NCI-H2196 (cell line): ENCODE measurements around the gene ITPR3.

Experiments
- DNase-seq: peaks from one replicate; lab custom pipeline; 2025; ENCODE audit not compliant: unreplicated experiment; lab: John Stamatoyannopoulos, UW

The ITPR3 gene

DNA sequence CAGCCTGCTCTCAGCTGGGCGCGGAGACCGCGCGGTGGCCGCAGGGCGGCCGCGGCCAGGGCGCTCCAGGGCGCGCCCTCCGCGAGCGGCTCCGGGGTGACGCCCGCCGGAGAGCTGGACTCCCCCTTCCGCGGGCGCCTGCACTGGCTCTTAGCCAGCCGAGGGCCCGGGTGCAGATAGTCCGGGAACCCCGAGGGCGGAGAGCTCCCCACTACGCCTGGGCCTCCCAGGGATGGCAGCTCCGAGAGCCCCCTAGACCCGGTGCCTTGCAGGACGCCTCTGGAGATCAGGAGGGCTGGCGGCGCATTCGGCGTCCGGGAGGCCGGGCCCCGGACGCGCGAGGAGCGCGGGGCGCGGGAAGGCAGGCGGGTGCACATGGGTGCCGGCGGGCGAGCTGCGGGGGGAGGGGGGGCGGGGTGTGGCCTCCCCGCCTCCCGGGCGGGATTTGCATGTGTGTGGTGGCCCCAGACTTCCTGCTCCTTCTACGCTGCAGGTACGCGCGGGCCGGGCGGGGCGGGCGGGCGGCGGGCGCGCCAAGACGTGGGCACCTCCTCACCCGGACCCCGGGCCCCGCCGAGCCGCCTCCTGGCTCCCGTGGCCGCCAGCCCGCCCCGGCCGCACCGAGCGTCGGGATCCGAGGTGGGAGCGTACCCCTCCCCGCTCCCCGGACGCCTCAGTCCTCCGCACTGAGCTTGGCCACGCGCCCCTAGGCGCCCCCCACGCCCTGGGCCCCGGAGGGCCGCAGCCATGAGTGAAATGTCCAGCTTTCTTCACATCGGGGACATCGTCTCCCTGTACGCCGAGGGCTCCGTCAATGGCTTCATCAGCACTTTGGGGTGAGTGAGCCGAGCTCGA lies at the start of gene ITPR3:
ITPR3 (plus strand) TSS at position 467 of the 855 bp plus-strand sequence; CDS start at position 748, 281 bp downstream.
- peak; percentile 75 for DNase-seq

- no peak for DNase-seq
These were observed 49.3 kb upstream of the ITPR3 start for GRCh38 chr6:33571637-33572316.

DNA sequence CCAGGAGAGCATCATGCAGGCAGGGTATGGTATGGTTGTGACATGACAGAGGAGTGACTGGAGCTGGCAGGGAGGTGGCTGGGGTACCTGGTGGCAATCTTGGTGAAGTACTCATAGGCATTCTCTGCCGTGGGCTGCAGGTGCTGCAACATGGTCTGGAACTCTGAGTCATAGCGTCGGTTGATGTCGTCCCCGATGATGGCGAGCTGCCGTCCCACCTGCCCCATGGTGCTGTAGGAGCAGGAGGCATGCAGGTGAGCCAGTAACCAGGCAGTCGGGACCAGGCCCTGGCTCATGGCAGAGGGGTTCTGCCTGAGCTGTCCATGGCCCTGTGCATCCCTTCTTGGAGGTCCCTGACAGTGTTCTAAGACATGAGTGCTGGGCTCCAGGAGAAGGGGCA lies 45.9 kb upstream of the ITPR3 start:
- DNase-seq, result no peak

DNA sequence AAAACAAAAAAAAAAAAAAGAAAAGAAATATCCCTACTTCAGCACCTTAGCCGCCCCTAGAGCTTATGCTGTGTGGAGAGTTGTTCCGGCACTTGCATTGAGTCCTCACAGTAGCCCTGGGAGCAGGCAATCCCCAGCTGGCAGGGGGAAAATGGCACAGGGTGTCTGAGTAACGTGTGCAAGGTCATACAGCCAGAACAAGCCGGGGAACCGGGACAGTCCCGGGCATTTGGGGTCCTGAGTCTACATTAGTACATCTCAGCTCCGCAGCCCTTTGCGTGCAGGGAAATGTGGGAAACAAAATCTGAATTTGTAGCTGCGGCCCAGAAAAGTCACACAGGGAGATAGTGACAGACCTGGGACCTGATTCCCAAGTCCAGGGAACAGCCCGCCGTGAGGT lies 44.5 kb upstream of the ITPR3 start:
- no peak for DNase-seq

GRCh38 chr6:33577106-33577535 lies 44.0 kb upstream of the ITPR3 start:
- DNase-seq, result peak; percentile 83

DNA sequence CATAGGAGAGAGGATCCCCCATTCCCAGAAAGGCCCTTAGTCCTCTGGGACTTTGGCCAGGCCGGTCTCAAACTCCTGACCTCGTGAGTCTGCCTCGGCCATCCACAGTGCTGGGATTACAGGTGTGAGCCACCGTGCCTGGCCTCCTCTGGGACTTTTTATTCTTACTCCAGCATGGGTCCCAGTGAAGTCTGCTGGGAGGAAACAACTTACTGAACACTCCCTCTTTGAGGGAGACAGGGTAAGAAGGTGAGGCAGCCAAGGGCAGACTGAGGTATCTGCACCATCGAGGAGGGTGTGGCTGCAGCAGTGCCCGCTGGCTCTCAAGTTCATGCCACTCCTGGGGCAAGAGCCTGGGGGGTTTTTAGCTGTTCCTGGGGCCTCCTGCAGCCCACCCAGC lies 43.4 kb upstream of the ITPR3 start:
- no peak for DNase-seq

GRCh38 chr6:33578164-33578563 lies 43.0 kb upstream of the ITPR3 start:
- DNase-seq, result no peak

- no peak for DNase-seq
These were observed 42.5 kb upstream of the ITPR3 start for GRCh38 chr6:33578588-33579011.

DNA sequence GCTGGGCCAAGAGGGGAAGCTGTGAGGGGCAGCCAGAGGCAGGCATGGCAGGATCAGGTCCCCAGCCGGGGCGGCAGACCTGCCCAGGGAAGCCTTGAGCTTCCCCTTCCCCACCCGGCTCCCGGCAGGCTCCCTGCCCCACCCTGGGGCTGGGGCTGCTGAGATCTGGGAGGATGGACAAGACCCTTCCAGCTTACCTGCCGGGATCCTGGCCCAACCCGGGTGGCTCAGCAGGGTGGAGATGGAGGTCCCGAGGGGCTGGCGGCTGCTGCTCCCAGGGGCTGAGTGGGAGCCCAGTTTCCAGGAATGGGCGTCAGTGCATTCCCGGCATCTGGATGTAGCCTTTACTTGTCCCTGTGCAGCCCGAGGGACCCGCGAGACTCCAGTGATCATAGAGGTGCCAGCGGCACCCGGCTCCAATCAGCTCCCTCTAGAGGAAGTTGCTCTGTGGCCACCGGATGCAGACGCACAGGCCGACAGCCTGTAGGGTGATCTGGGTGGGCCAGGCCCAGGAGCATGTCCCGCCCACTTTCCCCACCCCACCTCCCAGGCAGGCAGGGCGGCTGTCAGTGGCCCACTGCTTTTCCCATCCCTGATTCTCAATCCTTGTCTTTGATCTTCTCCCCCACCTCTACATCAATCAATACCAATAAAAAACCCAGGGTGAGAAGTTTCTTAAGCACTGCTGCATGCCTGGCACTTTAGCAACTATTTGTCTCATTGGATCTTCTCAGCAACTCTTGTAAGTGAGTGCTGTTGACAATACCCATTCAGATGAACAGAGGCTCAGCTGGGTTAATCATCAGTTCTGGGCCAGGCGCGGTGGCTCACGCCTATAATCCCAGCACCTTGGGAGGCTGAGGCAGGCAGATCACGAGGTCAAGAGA lies 41.1 kb upstream of the ITPR3 start, which contains the start of gene BAK1:
BAK1 (minus strand) TSS at position 449 of the 887 bp plus-strand sequence. CDS start 2,672 bp downstream, outside the sequence.
- peak; percentile 87 for DNase-seq

GRCh38 chr6:33581186-33581585 lies 39.9 kb upstream of the ITPR3 start:
- DNase-seq, result no peak

DNA sequence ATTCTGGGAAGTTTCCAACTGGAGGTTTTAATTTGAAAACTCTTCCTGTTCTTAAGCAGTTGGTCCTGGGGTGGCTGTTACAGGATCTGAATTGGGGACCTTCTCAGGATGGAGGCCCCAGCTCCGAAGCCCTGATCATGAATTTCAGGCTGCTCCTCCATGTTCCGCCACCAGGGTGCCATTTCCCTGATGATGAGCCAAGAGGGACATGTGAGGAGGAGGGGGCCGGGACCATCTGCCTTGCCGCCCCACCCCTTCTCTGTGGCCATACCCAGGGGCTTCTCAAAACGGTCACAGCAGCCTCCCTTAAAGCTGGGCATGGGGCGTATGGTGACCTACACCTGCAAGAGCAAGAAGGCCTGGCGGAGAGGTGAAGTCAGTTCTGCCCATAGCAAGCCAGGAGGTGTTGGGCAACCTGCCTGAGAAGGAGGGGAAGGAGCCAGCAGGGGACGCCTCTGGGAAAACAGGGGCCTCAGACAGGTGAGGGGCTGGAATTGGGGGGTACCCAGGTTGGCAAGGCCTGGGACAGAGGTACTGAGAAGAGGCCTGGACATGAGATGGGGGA lies 37.4 kb upstream of the ITPR3 start:
- DNase-seq, result no peak

- DNase-seq, result no peak
These were observed 36.3 kb upstream of the ITPR3 start for GRCh38 chr6:33584700-33585402.

DNA sequence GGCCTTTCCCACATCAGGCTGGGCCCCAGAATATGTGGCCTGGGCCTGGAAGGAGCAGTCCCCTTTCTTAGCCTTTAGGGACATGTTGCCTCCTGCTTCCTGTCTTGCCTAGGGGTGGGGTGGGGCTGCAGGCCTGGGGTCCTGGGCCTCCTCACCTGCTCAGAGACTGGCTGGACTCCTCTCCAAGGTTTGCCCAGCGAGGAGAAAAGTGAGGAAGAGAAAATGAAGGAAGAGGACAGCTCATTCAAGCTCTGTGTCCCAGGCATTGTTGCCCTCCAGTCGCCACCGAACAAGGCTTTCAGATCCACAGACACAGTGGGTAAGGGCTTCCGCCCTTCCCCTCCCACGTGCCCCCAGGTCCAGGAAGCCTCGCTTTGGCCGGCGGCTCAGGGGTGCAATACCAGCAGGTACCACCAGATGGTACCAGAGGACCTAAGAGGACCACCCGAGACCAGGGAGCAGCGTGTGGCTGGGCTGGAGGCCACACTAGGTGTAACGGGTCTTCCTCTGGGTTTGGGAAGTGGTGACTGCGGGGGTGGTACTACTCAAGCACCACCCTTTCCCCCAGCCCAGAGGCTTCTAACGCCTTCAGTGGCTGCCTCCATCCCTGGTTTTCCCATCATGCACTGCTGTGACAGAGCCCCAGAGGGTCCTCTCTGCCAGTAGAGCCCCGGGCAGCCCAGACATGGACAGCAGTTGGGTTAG lies 35.6 kb upstream of the ITPR3 start:
- peak; percentile 78 for DNase-seq

GRCh38 chr6:33586108-33586640 lies 34.9 kb upstream of the ITPR3 start:
- no peak for DNase-seq

DNA sequence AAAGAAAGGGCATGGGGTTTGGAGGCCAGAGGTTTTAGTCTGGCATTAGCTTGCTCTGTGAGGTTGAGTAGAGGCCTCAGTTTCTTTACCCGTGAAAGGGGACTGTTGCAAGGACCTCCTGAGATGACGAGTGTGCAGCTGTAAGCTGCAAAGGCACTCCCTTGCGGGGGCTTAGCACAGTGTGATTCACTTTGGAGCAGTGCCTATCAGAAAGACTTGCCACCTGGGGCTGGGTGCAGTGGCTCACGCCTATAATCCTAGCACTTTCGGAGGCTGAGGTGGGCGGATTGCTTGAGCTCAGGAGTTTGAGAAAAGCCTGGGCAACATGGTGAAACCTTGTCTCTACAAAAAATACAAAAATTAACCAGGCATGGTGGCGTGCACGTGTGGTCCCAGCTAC lies 33.6 kb upstream of the ITPR3 start:
- DNase-seq, result no peak

GRCh38 chr6:33588894-33589293 lies 32.2 kb upstream of the ITPR3 start:
- DNase-seq, result no peak

DNA sequence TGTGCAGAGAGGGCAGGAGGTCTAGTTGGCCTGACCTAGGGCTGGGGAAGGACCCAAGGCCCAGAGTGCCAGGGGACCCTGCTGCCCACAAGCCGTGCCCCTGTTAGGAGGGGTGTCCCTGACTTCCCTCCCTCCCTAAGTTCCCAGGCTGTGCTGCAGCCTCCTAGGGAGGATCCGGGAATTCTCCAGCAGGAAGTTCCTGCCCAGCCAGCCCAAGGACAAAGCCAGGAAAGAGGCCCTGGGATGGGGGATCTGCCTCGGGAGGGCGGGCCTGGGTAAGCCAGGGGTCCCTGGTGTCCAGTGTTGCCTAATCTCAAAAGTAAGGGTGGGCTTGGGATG lies 31.8 kb upstream of the ITPR3 start:
- DNase-seq, result no peak

DNA sequence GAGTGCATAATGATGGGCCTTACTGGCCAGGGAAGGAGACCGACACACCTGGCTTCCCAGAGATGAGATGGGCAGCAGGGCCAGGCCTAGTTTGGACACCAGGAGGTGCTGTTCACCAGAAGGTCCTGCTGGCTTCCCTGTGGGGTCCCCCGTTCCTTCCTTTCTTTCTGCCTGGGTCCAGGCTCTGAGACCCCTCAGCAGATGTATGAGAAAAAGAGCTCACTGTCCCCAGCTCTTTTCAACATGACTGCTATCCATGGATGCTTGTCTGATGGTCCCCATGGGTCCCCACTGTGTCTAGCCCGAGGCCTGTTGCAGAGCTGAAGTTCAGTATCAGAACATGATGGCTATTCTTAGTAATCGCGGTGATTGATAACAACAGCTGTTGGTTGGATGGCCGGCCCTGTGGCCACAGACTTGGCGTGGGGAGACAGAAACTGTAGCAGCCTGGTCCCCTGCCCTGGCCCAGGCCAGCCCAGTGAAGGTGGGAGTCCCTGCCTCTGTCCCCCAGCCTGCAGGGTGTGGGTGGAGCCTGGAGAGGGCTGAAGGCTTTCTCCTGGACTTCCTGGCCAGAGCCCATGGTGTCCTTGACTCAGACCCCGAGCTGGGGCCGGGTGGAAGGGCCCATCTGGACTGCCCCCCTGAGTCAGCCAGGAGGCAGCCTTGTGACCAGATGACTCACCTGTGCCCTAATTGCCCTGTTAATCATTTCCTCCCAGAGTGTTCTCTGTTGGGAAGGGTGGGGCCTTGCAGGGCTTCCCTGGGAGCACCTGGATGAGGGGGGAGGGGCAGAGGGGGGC lies 31.2 kb upstream of the ITPR3 start:
- peak; percentile 61 for DNase-seq
